IMR-90 (cell line): ENCODE data around the gene LRRC8B. TPM values are rescaled to one million over a fixed set of nuclear protein-coding genes. Genes with fewer than 3 reads are reported as not detected.

Source experiments
- ATAC-seq: fragments of 200-7000 bp; cut with Tn5 transposase; 2 replicates; pipeline ENCODE4 v1.9.1; 2020; ENCODE audit warnings: low read depth, mild to moderate bottlenecking, moderate library complexity
- BruUV-seq: library from RNA; stranded (reverse); fragments of 400-500 nt; replicated peaks from 2 replicates; lab custom pipeline; 2021; lab: Mats Ljungman, UMichigan
- CTCF ChIA-PET: fragments of 300-600 bp; formaldehyde crosslinking; extraction: SDS; loops from one replicate; lab custom pipeline; 2021; ENCODE audit warnings: antibody characterized with exemption; lab: Yijun Ruan, JAX
- POLR2A ChIA-PET: fragments of 300-600 bp; sonication (Branson Sonifier 250); formaldehyde crosslinking; loops from one replicate; lab custom pipeline; 2022; ENCODE audit warnings: antibody characterized with exemption; ENCODE audit not compliant: unreplicated experiment; lab: Charles Lee
- DNase-seq: peaks from one replicate; pipeline ENCODE4 v3.0.0; 2013
- H2AFZ ChIP-seq: replicated peaks from 2 replicates; pipeline ENCODE3; 2013; ENCODE audit warnings: low read length, mild to moderate bottlenecking; ENCODE audit not compliant: poor library complexity
- H2AK5ac ChIP-seq: 2 replicates; pipeline ENCODE4 v1.6.1; 2013; ENCODE audit warnings: low read depth, low read length, inconsistent platforms
- H2AK9ac ChIP-seq: replicated peaks from 2 replicates; pipeline ENCODE3; 2013; ENCODE audit warnings: mild to moderate bottlenecking, low read depth, low read length, moderate library complexity; ENCODE audit not compliant: poor library complexity
- H2BK120ac ChIP-seq: 2 replicates; pipeline ENCODE4 v1.6.1; 2013; ENCODE audit warnings: low read depth, low read length, inconsistent platforms
- H2BK15ac ChIP-seq: 3 replicates; pipeline ENCODE4 v1.6.1; 2013; ENCODE audit warnings: low read depth, low read length, inconsistent platforms
- H2BK20ac ChIP-seq: 2 replicates; pipeline ENCODE4 v1.6.1; 2013; ENCODE audit warnings: low read depth, mild to moderate bottlenecking, inconsistent platforms, low read length, moderate library complexity
- H2BK5ac ChIP-seq: 2 replicates; pipeline ENCODE4 v1.6.1; 2013; ENCODE audit warnings: mild to moderate bottlenecking, low read depth, low read length, inconsistent platforms; ENCODE audit not compliant: poor library complexity, severe bottlenecking
- H3K14ac ChIP-seq: replicated peaks from 2 replicates; pipeline ENCODE4 v1.6.1; 2013; ENCODE audit warnings: low read depth, low read length, inconsistent platforms
- H3K18ac ChIP-seq: 2 replicates; pipeline ENCODE4 v1.6.1; 2013; ENCODE audit warnings: low read depth, low read length, control low read depth
- H3K23ac ChIP-seq: 2 replicates; pipeline ENCODE4 v1.6.1; 2013; ENCODE audit warnings: low read depth, low read length, inconsistent platforms
- H3K27ac ChIP-seq: 2 replicates; pipeline ENCODE4 v1.5.1; 2013; ENCODE audit warnings: mild to moderate bottlenecking, control low read depth, low read length; ENCODE audit not compliant: insufficient read depth
- H3K27me3 ChIP-seq: 2 replicates; pipeline ENCODE4 v1.6.1; 2013; ENCODE audit warnings: low read length; ENCODE audit not compliant: control insufficient read depth, insufficient read depth
- H3K36me3 ChIP-seq: 2 replicates; pipeline ENCODE4 v1.6.1; 2013; ENCODE audit warnings: low read length, mixed read lengths; ENCODE audit not compliant: control insufficient read depth, insufficient read depth
- H3K4ac ChIP-seq: 2 replicates; pipeline ENCODE4 v1.6.1; 2013; ENCODE audit warnings: low read depth, low read length, inconsistent platforms
- H3K4me1 ChIP-seq: 2 replicates; pipeline ENCODE4 v1.6.1; 2013; ENCODE audit warnings: low read length, mixed read lengths; ENCODE audit not compliant: control insufficient read depth, insufficient read depth
- H3K4me2 ChIP-seq: 2 replicates; pipeline ENCODE4 v1.6.1; 2013; ENCODE audit warnings: low read depth, mild to moderate bottlenecking, control low read depth, low read length, moderate library complexity
- H3K4me3 ChIP-seq: 2 replicates; pipeline ENCODE4 v1.5.1; 2013; ENCODE audit warnings: low read depth, mild to moderate bottlenecking, control low read depth, low read length, moderate library complexity; ENCODE audit not compliant: insufficient read depth
- H3K56ac ChIP-seq: 2 replicates; pipeline ENCODE4 v1.6.1; 2013; ENCODE audit warnings: low read length, inconsistent platforms; ENCODE audit not compliant: insufficient read depth; ENCODE audit errors: extremely low read depth
- H3K79me1 ChIP-seq, 2 experiments: 2 replicates each; pipeline ENCODE4 v1.6.1; 2013; ENCODE audit warnings: low read length in 2 of 2, inconsistent platforms in 1 of 2, low read depth in 1 of 2
- H3K9ac ChIP-seq: 2 replicates; pipeline ENCODE4 v1.6.1; 2013; ENCODE audit warnings: low read depth, low read length, control low read depth
- H3K9me1 ChIP-seq: 2 replicates; pipeline ENCODE4 v1.6.1; 2013; ENCODE audit warnings: low read length, inconsistent platforms; ENCODE audit not compliant: insufficient read depth
- H3K9me3 ChIP-seq: 2 replicates; pipeline ENCODE4 v1.6.1; 2013; ENCODE audit warnings: low read length; ENCODE audit not compliant: control insufficient read depth, insufficient read depth
- H4K20me1 ChIP-seq: 2 replicates; pipeline ENCODE4 v1.6.1; 2013; ENCODE audit warnings: low read length, inconsistent platforms; ENCODE audit not compliant: insufficient read depth
- H4K5ac ChIP-seq: 2 replicates; pipeline ENCODE4 v1.6.1; 2013; ENCODE audit warnings: mild to moderate bottlenecking, low read depth, low read length, control low read depth
- H4K8ac ChIP-seq, 2 experiments: 2 replicates each; pipeline ENCODE4 v1.6.1; 2013; ENCODE audit warnings: low read depth in 2 of 2, low read length in 2 of 2, control low read depth in 1 of 2, inconsistent platforms in 1 of 2
- H4K91ac ChIP-seq: 2 replicates; pipeline ENCODE4 v1.6.1; 2013; ENCODE audit warnings: low read depth, low read length, inconsistent platforms; ENCODE audit not compliant: insufficient read depth
- BHLHE40 ChIP-seq: fragments of 150-350 bp; IDR thresholded peaks from 2 replicates; pipeline ENCODE4 v1.6.1; 2016; ENCODE audit warnings: mild to moderate bottlenecking, low read depth, low read length
- CHD1 ChIP-seq: IDR thresholded peaks from 2 replicates; pipeline ENCODE4 v1.6.1; 2012; ENCODE audit warnings: low read depth, low read length, improper control_type of control experiment
- FOS ChIP-seq: fragments of 150-350 bp; IDR thresholded peaks from 2 replicates; pipeline ENCODE4 v1.6.1; 2016; ENCODE audit warnings: low read depth, low read length
- MXI1 ChIP-seq: IDR thresholded peaks from 2 replicates; pipeline ENCODE4 v1.6.1; 2012; ENCODE audit warnings: low read depth, mild to moderate bottlenecking, low read length, moderate library complexity, borderline replicate concordance
- NFE2L2 ChIP-seq: fragments of 150-350 bp; IDR thresholded peaks from 2 replicates; pipeline ENCODE4 v1.6.1; 2016; ENCODE audit warnings: low read depth, mild to moderate bottlenecking, low read length
- POLR2A ChIP-seq: IDR thresholded peaks from 2 replicates; pipeline ENCODE4 v1.6.1; 2012; ENCODE audit warnings: mild to moderate bottlenecking, low read depth, low read length
- RAD21 ChIP-seq: IDR thresholded peaks from 2 replicates; pipeline ENCODE4 v1.6.1; 2012; ENCODE audit warnings: low read length, improper control_type of control experiment
- RCOR1 ChIP-seq: IDR thresholded peaks from 2 replicates; pipeline ENCODE4 v1.6.1; 2012; ENCODE audit warnings: mild to moderate bottlenecking, low read length, improper control_type of control experiment; ENCODE audit not compliant: insufficient replicate concordance
- SMC3 ChIP-seq: fragments of 150-350 bp; IDR thresholded peaks from 2 replicates; pipeline ENCODE4 v1.6.1; 2016; ENCODE audit warnings: low read depth, mild to moderate bottlenecking, antibody characterized with exemption, low read length, moderate library complexity
- WGBS, 2 experiments: methylation state at CpG; one replicate each; pipeline versions ENCODE4 v1.1.5 to v1.1.7; 2013; ENCODE audit warnings: missing lambda C conversion rate in 2 of 2; ENCODE audit not compliant: insufficient read length in 1 of 2; ENCODE audit errors: extremely low coverage in 2 of 2; 5-methylcytosine and 5-hydroxymethylcytosine counted together
- dilution Hi-C: fragments of 300-500 bp; cut with HindIII; formaldehyde crosslinking; loops from one replicate; pipeline ENCODE4 v1.14.3; 2018; ENCODE audit warnings: low sequenced_read_pairs; ENCODE audit not compliant: unreplicated experiment
- in situ Hi-C: fragments of 300-500 bp; cut with MboI; formaldehyde crosslinking; loops from 3 replicates; pipeline ENCODE4 v1.14.3; 2019; ENCODE audit warnings: low sequenced_read_pairs, inconsistent platforms, mixed read lengths
- intact Hi-C: fragments of 100-400 bp; cut with micrococcal nuclease; formaldehyde crosslinking; loops from 2 replicates; pipeline ENCODE4 v1.10.0; 2022
- polyA plus RNA-seq, 3 experiments: library from polyadenylated mRNA; depleted of rRNA; stranded (reverse); fragments of >200 nt; gene quantifications; 2 replicates each; pipeline ENCODE4 v1.2.3, GENCODE V29; 2012; ENCODE audit warnings: low replicate concordance in 1 of 3
- total RNA-seq: library from RNA; depleted of rRNA; stranded (reverse); fragments of >200 nt; gene quantifications from 2 replicates; pipeline ENCODE4 v1.2.3, GENCODE V29; 2012
- TF ChIP-seq, protein P1 (sequence below): fragments of 150-350 bp; IDR thresholded peaks from 2 replicates; pipeline ENCODE4 v1.6.1; 2017; ENCODE audit warnings: mild to moderate bottlenecking, antibody characterized with exemption, low read length, low read depth
- TF ChIP-seq, protein P2 (sequence below): fragments of 150-350 bp; IDR thresholded peaks from 2 replicates; pipeline ENCODE4 v1.6.1; 2016; ENCODE audit warnings: low read depth, mild to moderate bottlenecking, low read length, moderate library complexity, borderline replicate concordance

The LRRC8B gene
- total and polyA plus RNA-seq, 2 of the 4 experiments (the other 2 are of a cell fraction): 0.74 to 1.8 TPM

DNA sequence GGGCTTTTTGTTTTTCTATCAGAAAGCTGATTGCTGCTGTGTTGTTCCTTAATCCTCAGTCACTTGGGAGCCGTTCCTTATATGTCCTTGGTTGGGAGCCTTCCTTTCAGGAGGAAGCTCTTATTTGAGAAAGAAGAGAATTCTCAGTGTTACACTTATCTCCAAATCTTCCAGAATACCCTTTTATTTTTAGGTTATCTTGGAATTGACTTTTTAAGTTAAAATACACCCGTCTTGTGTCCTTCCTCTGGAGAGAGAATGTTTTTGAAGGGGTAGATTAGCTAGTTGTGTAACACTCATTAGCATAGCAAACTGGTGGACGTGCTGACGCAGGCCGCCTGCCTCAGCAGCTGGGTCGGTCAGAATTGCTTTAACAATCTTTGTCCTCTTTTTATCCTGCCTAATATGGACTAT lies 42.1 kb downstream of the LRRC8B start:
- Histone ChIP-seq H3K79me1 (no peaks in the 10 kb centered on the region), H3K36me3 (no peaks in the 10 kb centered on the region), H3K27ac (no peak overlapping the region), H3K27me3 (no peaks in the 10 kb centered on the region), H3K4ac (no peak overlapping the region), H4K5ac (no peak overlapping the region), H3K9ac (no peak overlapping the region), H2BK5ac (no peak overlapping the region), H3K14ac (no peak overlapping the region), H3K4me3 (no peak overlapping the region), H3K9me3 (no peaks in the 10 kb centered on the region), H4K20me1 (no peaks in the 10 kb centered on the region), H3K4me1 (no peaks in the 10 kb centered on the region), H3K9me1 (no peaks in the 10 kb centered on the region), H3K23ac (no peak overlapping the region), H4K8ac (no peak overlapping the region), H2BK15ac (no peak overlapping the region), H2AK5ac (no peak overlapping the region), H2AFZ (no peak overlapping the region), H3K18ac (no peak overlapping the region), H3K4me2 (no peak overlapping the region), H4K91ac (no peak overlapping the region), H2BK20ac (no peak overlapping the region), H3K56ac (no peak overlapping the region), H2AK9ac (no peak overlapping the region), H2BK120ac (no peak overlapping the region)
- in situ Hi-C loops (no loop called here), dilution Hi-C loops (no loop called here), intact Hi-C loops (no loop called here)
- ChIA-PET CTCF (interaction anchor here (0.6 kb wide), 1 partner anchor 722 kb away, joined by 4 read pairs; no protein-coding TSS in a partner anchor), POLR2A (no interaction called here)
- WGBS, 2 experiments: no CpG with 5 or more reads among the region's 6 CpGs
- peak; percentile 13 for DNase-seq
- no peak for ATAC-seq
- TF ChIP-seq, protein P1, sequence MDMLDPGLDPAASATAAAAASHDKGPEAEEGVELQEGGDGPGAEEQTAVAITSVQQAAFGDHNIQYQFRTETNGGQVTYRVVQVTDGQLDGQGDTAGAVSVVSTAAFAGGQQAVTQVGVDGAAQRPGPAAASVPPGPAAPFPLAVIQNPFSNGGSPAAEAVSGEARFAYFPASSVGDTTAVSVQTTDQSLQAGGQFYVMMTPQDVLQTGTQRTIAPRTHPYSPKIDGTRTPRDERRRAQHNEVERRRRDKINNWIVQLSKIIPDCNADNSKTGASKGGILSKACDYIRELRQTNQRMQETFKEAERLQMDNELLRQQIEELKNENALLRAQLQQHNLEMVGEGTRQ: no peak
- TF ChIP-seq POLR2A (no peak), MXI1 (no peak), FOS (no peak), RCOR1 (no peak), NFE2L2 (no peak), CHD1 (no peak), SMC3 (no peak), BHLHE40 (no peak), RAD21 (no peak)
- TF ChIP-seq, protein P2, sequence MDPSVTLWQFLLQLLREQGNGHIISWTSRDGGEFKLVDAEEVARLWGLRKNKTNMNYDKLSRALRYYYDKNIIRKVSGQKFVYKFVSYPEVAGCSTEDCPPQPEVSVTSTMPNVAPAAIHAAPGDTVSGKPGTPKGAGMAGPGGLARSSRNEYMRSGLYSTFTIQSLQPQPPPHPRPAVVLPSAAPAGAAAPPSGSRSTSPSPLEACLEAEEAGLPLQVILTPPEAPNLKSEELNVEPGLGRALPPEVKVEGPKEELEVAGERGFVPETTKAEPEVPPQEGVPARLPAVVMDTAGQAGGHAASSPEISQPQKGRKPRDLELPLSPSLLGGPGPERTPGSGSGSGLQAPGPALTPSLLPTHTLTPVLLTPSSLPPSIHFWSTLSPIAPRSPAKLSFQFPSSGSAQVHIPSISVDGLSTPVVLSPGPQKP: no peak
- BruUV-seq: no TSS peak
